Coronary artery (tissue), 2 donors: ENCODE results near the gene ACOX1.

Experiments
- DNase-seq: peaks from one replicate; pipeline ENCODE4 v3.0.0-alpha.2; 2017; ENCODE audit warnings: low spot score
- H3K27ac ChIP-seq, 2 donors: fragments of 200-600 bp; sonication (generic); one replicate each; pipeline ENCODE4 v1.5.1; 2016 to 2019
- H3K4me3 ChIP-seq: fragments of 200-600 bp; sonication (generic); 2 replicates; pipeline ENCODE4 v1.5.1; 2016; ENCODE audit warnings: mild to moderate bottlenecking, moderate library complexity
- TF ChIP-seq, protein P1 (sequence below): fragments of 200-600 bp; sonication (generic); IDR thresholded peaks from one replicate; pipeline ENCODE4 v1.5.1; 2019; ENCODE audit warnings: antibody characterized with exemption

Gene ACOX1

DNA sequence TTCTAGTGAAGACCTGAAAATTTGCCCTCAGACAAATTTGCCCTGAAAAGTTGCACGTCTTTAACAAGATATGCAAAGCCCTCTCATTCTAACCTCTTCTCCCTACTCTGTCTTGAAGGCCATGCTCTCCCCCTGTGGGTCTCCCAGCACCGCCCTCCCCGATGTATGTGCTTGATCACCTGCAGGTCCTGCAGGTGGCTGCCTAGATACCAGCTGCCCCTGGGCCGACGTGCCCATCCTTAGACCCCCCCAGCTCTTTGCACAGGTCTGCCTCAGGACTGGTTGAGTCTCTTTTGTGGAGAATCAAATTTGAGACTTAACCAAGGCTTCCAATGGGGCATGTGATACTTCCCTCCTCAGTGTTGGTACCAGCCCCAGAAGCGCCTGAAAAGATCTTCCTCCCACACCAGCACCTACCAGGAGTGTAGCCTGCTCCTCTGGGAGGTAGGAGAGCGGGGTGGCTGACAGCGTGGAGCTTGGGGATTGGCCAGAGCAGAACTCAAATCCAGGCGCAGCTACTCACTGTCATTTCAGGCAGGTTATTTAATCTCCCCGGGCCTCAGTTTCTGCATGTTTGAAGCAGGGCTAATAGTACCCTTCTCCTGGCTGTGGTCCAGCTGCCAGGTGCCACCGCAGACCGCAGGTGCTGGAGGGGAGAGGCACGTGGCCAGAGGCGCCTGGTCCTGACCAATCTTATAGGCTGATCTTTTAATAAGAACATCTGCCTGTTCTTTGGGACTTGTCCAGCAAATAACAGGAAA lies 69.7 kb downstream of the ACOX1 start:
- no peak for DNase-seq
- TF ChIP-seq, protein P1, sequence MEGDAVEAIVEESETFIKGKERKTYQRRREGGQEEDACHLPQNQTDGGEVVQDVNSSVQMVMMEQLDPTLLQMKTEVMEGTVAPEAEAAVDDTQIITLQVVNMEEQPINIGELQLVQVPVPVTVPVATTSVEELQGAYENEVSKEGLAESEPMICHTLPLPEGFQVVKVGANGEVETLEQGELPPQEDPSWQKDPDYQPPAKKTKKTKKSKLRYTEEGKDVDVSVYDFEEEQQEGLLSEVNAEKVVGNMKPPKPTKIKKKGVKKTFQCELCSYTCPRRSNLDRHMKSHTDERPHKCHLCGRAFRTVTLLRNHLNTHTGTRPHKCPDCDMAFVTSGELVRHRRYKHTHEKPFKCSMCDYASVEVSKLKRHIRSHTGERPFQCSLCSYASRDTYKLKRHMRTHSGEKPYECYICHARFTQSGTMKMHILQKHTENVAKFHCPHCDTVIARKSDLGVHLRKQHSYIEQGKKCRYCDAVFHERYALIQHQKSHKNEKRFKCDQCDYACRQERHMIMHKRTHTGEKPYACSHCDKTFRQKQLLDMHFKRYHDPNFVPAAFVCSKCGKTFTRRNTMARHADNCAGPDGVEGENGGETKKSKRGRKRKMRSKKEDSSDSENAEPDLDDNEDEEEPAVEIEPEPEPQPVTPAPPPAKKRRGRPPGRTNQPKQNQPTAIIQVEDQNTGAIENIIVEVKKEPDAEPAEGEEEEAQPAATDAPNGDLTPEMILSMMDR: no peak
- no peak overlapping the region for H3K27ac ChIP-seq
- H3K4me3 ChIP-seq: no peak overlapping the region

DNA sequence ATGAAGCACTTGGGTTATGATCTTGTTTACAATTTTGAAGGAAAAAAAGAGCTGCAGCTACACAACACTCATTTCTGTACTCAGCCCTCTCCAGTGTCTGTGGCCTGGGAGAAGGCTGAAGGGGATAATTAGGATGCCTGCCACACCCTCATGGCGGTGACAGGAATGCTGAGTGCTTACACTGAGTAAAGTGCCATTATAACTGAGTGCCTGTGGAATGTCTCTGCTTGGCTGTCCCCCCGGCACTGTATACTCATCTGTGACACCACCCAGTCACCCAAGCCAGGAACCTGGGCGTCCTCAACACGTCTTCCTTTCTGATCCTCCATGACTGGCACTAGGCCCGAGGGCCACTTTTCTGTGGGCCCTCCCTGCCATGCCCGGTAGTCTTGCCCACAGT lies 70.8 kb downstream of the ACOX1 start:
- no peak overlapping the region for H3K27ac ChIP-seq

DNA sequence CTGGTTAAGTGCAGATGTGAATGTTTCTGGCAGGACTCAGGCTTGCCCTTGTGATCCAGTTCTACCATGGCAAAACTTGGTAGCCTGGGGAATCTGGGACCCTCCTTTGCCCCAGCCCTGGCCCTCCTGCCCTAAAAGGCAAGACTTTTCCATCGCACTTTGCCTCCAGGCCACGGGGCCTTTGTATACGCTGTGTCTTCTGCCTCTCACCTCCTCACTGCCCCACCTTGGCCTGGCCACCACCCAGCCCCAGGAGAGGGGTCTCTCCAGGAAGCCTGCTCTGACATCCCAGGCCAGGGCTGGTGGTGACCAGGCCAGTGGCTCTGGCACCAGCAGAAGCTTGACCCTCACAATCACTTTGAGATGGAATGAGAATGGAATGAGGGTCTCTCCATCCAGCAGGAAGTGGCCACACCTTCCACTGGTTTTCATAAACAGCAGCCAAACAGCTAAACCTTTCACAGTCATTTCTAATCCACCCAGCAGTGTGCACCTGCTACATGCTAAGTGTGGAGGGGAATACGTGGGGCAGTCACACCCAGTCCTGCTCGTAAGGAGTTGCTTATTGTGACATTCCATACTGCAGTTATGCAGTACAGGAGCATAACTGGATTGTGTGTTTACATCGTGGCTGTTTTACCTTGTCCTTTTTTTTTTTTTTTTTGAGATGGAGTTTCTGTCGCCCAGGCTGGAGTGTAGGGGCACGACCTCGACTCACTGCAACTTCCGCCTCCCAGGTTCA lies 72.7 kb downstream of the ACOX1 start:
- DNase-seq: no peak
- Histone ChIP-seq H3K4me3 (no peak overlapping the region), H3K27ac (no peak overlapping the region)
- TF ChIP-seq, protein P1: no peak

More for the DNA sequence above, 70.8 kb downstream of the ACOX1 start:
- H3K4me3 ChIP-seq: no peak overlapping the region
- TF ChIP-seq, protein P1: no peak
- DNase-seq: no peak

DNA sequence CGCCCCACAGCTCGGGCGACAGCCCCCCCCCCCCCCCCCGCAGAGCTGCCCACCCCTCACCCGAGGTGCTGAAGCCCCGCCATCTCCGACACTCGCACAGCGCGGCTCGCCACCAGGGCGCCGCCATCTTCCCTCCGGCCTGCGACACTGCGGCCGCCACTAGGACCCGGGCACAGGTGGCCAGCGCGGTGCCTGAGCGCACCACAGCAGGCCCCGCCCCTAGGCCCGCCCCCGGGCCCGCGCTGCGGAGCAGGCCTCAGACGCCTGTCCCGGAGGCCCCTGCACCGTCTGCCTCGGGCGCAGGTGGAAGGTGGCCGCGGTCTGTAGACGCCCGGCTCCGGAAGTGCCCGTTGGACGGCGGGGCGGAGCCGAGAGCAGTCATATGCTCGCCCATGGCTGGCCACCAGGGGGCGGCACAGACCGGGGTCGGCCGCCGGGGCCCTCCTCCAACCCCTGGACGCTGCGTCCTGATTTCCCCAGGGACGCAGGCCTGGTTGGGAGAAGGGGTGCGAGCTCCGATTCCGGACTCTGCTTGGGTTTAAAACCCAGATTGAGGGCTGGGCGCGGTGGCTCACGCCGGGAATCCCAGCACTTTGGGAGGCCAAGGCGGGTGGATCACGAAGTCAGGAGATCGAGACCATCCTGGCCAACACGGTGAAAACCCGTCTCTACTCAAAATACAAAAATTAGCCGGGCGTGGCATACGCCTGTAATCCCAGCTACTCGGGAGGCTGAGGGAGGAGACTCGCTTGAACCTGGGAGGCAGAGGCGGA lies 74.0 kb downstream of the ACOX1 start, which contains the start of gene MRPL38:
MRPL38 (minus strand) TSS at position 136 of the 773 bp plus-strand sequence; CDS start at position 127, 9 bp downstream.
- peak within 1 kb of the TSS; percentile 94 for H3K4me3 ChIP-seq
- TF ChIP-seq, protein P1: peak; percentile 97
- peak; percentile 94 for DNase-seq
- H3K27ac ChIP-seq: peak within 1 kb of the TSS; percentile 88 to 92

DNA sequence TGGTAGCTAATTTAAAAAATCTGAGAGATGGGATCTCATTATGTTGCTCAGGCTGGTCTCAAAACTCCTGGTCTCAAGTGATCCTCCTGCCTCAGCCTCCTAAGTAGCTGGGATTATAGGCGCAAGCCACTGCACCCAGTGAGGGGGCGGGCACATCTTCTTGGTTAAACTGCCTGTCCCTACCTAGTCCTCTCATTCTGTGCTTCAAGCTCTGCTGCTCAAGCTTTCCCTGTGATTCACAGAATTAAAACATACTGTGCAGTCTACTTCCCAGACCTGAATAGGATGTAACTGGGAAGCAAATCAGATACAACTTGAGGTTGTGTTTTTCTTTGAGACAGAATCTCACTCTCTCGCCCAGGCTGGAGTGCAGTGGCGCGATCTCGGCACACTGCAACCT lies 76.6 kb downstream of the ACOX1 start:
- H3K4me3 ChIP-seq: no peak overlapping the region
- H3K27ac ChIP-seq: no peak overlapping the region
- no peak for DNase-seq
- TF ChIP-seq, protein P1: no peak

DNA sequence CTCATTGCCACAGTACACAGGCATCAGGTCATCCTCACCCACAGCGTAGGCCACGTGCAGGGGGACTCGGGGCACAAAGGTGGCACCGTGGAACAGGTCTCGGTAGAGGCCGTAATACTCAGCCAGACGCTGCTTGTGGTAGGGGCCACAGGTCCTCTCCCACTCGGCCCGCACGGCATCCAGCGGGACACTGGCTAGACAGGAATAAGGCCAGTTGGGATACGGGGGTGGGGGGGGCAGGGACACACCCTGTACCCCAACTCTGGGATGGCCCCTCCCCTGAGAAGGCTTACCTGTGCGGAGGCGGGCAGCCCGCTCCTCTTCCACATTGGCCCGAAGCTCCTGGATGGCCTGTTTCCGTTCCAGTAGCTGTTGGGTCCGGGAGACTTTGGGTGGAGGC lies 77.2 kb downstream of the ACOX1 start:
- no peak overlapping the region for H3K4me3 ChIP-seq
- DNase-seq: no peak
- TF ChIP-seq, protein P1: no peak
- no peak overlapping the region for H3K27ac ChIP-seq
